ENCODE data around the gene IGF2BP3.

DNA sequence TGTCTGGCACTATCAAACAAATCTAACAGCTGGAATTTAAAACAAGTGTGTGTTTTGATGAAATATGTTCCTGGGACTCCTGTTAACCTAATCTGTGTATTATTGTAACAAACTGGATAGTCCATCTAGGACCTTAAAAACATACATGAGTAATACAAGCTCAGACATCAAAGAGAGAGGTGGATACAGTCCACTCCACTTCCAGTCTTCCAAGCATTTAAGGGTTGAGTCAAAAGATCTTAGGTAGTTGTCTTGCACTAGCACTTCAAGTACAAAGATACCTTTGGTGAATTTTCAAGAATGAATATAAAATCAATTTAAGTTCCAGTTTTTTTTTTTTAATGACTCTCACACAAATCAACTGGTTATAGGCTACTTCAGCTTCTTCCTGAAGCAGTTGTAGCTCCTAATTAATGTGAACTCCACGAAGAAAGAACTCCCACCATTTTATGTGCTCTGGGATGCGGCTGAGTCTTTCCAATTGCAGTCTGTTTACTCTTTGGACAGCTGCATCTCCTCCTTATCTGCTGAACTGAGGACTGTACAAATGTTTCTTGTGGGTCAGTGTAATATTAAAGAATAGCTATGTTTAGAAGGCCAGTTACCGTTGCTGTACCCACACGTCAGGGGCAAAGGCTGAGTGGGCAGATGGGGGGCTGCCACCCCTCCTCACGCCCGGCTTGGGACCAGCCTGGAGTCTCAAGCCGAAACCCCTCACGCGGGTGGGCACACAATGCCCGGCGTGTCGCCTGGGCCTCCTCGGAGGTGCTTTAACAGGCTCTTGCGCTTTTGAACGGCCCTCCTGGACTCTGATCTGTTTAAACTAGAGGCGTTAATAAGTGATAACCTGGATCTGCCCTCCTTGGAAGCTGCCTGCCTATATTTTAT is 2.9 kb upstream of the IGF2BP3 start:
- TF ChIP-seq, protein P1, sequence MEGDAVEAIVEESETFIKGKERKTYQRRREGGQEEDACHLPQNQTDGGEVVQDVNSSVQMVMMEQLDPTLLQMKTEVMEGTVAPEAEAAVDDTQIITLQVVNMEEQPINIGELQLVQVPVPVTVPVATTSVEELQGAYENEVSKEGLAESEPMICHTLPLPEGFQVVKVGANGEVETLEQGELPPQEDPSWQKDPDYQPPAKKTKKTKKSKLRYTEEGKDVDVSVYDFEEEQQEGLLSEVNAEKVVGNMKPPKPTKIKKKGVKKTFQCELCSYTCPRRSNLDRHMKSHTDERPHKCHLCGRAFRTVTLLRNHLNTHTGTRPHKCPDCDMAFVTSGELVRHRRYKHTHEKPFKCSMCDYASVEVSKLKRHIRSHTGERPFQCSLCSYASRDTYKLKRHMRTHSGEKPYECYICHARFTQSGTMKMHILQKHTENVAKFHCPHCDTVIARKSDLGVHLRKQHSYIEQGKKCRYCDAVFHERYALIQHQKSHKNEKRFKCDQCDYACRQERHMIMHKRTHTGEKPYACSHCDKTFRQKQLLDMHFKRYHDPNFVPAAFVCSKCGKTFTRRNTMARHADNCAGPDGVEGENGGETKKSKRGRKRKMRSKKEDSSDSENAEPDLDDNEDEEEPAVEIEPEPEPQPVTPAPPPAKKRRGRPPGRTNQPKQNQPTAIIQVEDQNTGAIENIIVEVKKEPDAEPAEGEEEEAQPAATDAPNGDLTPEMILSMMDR (conservative IDR thresholded peaks at IDR 0.05; ENCODE audit: low read length), result no peak
- TF ChIP-seq EZH2phosphoT487 (IDR thresholded peaks at IDR 0.05; ENCODE audit: borderline replicate concordance, low read depth, low read length), result no peak
